H9 (cell line): ENCODE measurements around the gene TMEM163. TPM values are rescaled to one million over a fixed set of nuclear protein-coding genes. Genes with fewer than 3 reads are reported as not detected.

ENCODE experiments used
- DNase-seq: peaks from one replicate; pipeline ENCODE4 v3.0.0-alpha.2; 2017
- H2AFZ ChIP-seq: one replicate; pipeline ENCODE4 v1.6.1; 2013; ENCODE audit warnings: mild to moderate bottlenecking, low read length, control low read depth, moderate library complexity
- H2AK5ac ChIP-seq: 2 replicates; pipeline ENCODE4 v1.6.1; 2013; ENCODE audit warnings: low read length, control low read depth, mixed read lengths; ENCODE audit not compliant: insufficient read length
- H2BK120ac ChIP-seq: one replicate; pipeline ENCODE4 v1.6.1; 2013; ENCODE audit warnings: low read depth, mild to moderate bottlenecking, low read length, control low read depth, inconsistent platforms; ENCODE audit not compliant: poor library complexity, severe bottlenecking
- H2BK12ac ChIP-seq: 2 replicates; pipeline ENCODE4 v1.6.1; 2013; ENCODE audit warnings: low read length, control low read depth, mixed read lengths, low read depth; ENCODE audit not compliant: insufficient read length
- H2BK15ac ChIP-seq: 2 replicates; pipeline ENCODE4 v1.6.1; 2013; ENCODE audit warnings: low read depth, low read length, control low read depth
- H2BK20ac ChIP-seq: one replicate; pipeline ENCODE4 v1.6.1; 2013; ENCODE audit warnings: low read depth, mild to moderate bottlenecking, low read length, control low read depth, inconsistent platforms; ENCODE audit not compliant: poor library complexity, severe bottlenecking
- H2BK5ac ChIP-seq: 2 replicates; pipeline ENCODE4 v1.6.1; 2013; ENCODE audit warnings: low read length, control low read depth, mixed read lengths; ENCODE audit not compliant: insufficient read length
- H3K14ac ChIP-seq: 2 replicates; pipeline ENCODE4 v1.6.1; 2013; ENCODE audit warnings: low read length, control low read depth; ENCODE audit not compliant: insufficient read depth
- H3K18ac ChIP-seq: 2 replicates; pipeline ENCODE4 v1.6.1; 2013; ENCODE audit warnings: low read depth, mild to moderate bottlenecking, mixed read lengths, low read length, control low read depth; ENCODE audit not compliant: insufficient read length
- H3K23ac ChIP-seq: 2 replicates; pipeline ENCODE4 v1.6.1; 2013; ENCODE audit warnings: low read length, control low read depth, mixed read lengths, low read depth; ENCODE audit not compliant: insufficient read length
- H3K23me2 ChIP-seq: 2 replicates; pipeline ENCODE4 v1.6.1; 2013; ENCODE audit warnings: low read depth, mild to moderate bottlenecking, mixed read lengths, low read length, control low read depth; ENCODE audit not compliant: insufficient read length, poor library complexity, severe bottlenecking
- H3K27ac ChIP-seq: 2 replicates; pipeline ENCODE4 v1.5.1; 2013; ENCODE audit warnings: low read length, control low read depth, mixed read lengths, low read depth; ENCODE audit not compliant: insufficient read length
- H3K27me3 ChIP-seq: 2 replicates; pipeline ENCODE4 v1.6.1; 2013; ENCODE audit warnings: low read length, control low read depth, inconsistent platforms; ENCODE audit not compliant: insufficient read depth
- H3K4ac ChIP-seq: 2 replicates; pipeline ENCODE4 v1.6.1; 2013; ENCODE audit warnings: low read depth, mild to moderate bottlenecking, control low read depth, inconsistent platforms, low read length, moderate library complexity
- H3K4me1 ChIP-seq: 2 replicates; pipeline ENCODE4 v1.6.1; 2013; ENCODE audit warnings: low read length, control low read depth, inconsistent platforms; ENCODE audit not compliant: insufficient read depth
- H3K4me2 ChIP-seq: 2 replicates; pipeline ENCODE4 v1.6.1; 2013; ENCODE audit warnings: low read length, control low read depth, mixed read lengths; ENCODE audit not compliant: insufficient read length, insufficient read depth
- H3K56ac ChIP-seq: 2 replicates; pipeline ENCODE4 v1.6.1; 2013; ENCODE audit warnings: low read depth, mild to moderate bottlenecking, mixed read lengths, low read length, control low read depth; ENCODE audit not compliant: insufficient read length
- H3K79me1 ChIP-seq: 2 replicates; pipeline ENCODE4 v1.6.1; 2013; ENCODE audit warnings: low read depth, mild to moderate bottlenecking, moderate library complexity, low read length, control low read depth, inconsistent platforms; ENCODE audit not compliant: insufficient read depth, poor library complexity, severe bottlenecking
- H3K79me2 ChIP-seq: 2 replicates; pipeline ENCODE4 v1.6.1; 2013; ENCODE audit warnings: low read length, control low read depth, inconsistent platforms; ENCODE audit not compliant: insufficient read depth
- H3K9ac ChIP-seq: 2 replicates; pipeline ENCODE4 v1.6.1; 2013; ENCODE audit warnings: low read length, control low read depth, mixed read lengths; ENCODE audit not compliant: insufficient read length; ENCODE audit errors: extremely low read depth
- H3K9me3 ChIP-seq: one replicate; pipeline ENCODE4 v1.6.1; 2013; ENCODE audit warnings: low read depth, low read length, inconsistent platforms; ENCODE audit not compliant: control insufficient read depth
- H3T11ph ChIP-seq: one replicate; pipeline ENCODE4 v1.6.1; 2013; ENCODE audit warnings: mild to moderate bottlenecking, low read length, control low read depth, inconsistent platforms
- H4K20me1 ChIP-seq: one replicate; pipeline ENCODE4 v1.6.1; 2013; ENCODE audit not compliant: control insufficient read depth, insufficient read length, insufficient read depth
- H4K5ac ChIP-seq: 2 replicates; pipeline ENCODE4 v1.6.1; 2013; ENCODE audit warnings: low read depth, mild to moderate bottlenecking, mixed read lengths, low read length, control low read depth; ENCODE audit not compliant: insufficient read length
- H4K8ac ChIP-seq: replicated peaks from 2 replicates; pipeline ENCODE4 v1.6.1; 2013; ENCODE audit warnings: low read length, control low read depth, mixed read lengths, low read depth; ENCODE audit not compliant: insufficient read length
- H4K91ac ChIP-seq: 2 replicates; pipeline ENCODE4 v1.6.1; 2013; ENCODE audit warnings: low read depth, mild to moderate bottlenecking, moderate library complexity, mixed read lengths, low read length, control low read depth; ENCODE audit not compliant: insufficient read length
- H3K27ac Mint-ChIP-seq, 3 experiments: 2 replicates in 2 of 3; 3 replicates in 1 of 3; pipeline ENCODE4 v1.8.0; 2020 to 2021; ENCODE audit warnings: mixed read lengths in 3 of 3, mild to moderate bottlenecking in 1 of 3, moderate library complexity in 1 of 3
- H3K27me3 Mint-ChIP-seq: 2 replicates; pipeline ENCODE4 v1.8.0; 2021; ENCODE audit warnings: low read depth, mild to moderate bottlenecking, moderate library complexity, mixed read lengths
- H3K36me3 Mint-ChIP-seq, 3 experiments: 2 replicates in 2 of 3; 3 replicates in 1 of 3; pipeline ENCODE4 v1.8.0; 2020 to 2021; ENCODE audit warnings: low read depth in 3 of 3, mixed read lengths in 3 of 3; ENCODE audit not compliant: insufficient read depth in 1 of 3
- H3K4me1 Mint-ChIP-seq, 2 experiments: 2 replicates each; pipeline ENCODE4 v1.8.0; 2020; ENCODE audit warnings: mixed read lengths in 2 of 2
- H3K4me3 Mint-ChIP-seq, 2 experiments: 2 replicates in 1 of 2; 3 replicates in 1 of 2; pipeline ENCODE4 v1.8.0; 2020 to 2021; ENCODE audit warnings: mild to moderate bottlenecking in 2 of 2, mixed read lengths in 2 of 2, moderate library complexity in 1 of 2
- H3K9me3 Mint-ChIP-seq, 2 experiments: 2 replicates in 1 of 2; 3 replicates in 1 of 2; pipeline ENCODE4 v1.8.0; 2020; ENCODE audit warnings: mild to moderate bottlenecking in 2 of 2, mixed read lengths in 2 of 2, moderate library complexity in 1 of 2
- CTCF ChIP-seq: fragments of 200-600 bp; sonication (generic); conservative IDR thresholded peaks from 3 replicates; pipeline ENCODE4 v1.8.0; 2021; ENCODE audit warnings: antibody characterized with exemption, mild to moderate bottlenecking
- WGBS: extraction: QIAGEN DNeasy Blood & Tissue Kit; methylation state at CpG from one replicate; pipeline ENCODE4 v1.1.7; 2013; ENCODE audit warnings: missing lambda C conversion rate, low lambda C conversion rate, mixed read lengths; ENCODE audit not compliant: insufficient read length; ENCODE audit errors: extremely low coverage; 5-methylcytosine and 5-hydroxymethylcytosine counted together
- total RNA-seq: library from RNA; stranded (reverse); gene quantifications from 2 replicates; pipeline ENCODE4 v1.2.1, GENCODE V29; 2021

Gene TMEM163
- total RNA-seq, 1 experiment from 2014 or later: 0.39 TPM

- Histone ChIP-seq H3K9ac (no peak overlapping the region), H3K79me1 (no peaks in the 10 kb centered on the region), H2BK5ac (no peak overlapping the region), H4K8ac (no peak overlapping the region), H3K14ac (no peak overlapping the region), H3K23me2 (no peaks in the 10 kb centered on the region), H2BK20ac (no peak overlapping the region), H3K4me1 (no peaks in the 10 kb centered on the region), H2AK5ac (no peak overlapping the region), H2AFZ (no peak overlapping the region), H4K91ac (no peak overlapping the region), H3K27me3 (no peaks in the 10 kb centered on the region), H2BK120ac (no peak overlapping the region), H3K18ac (no peak overlapping the region), H4K5ac (no peak overlapping the region), H3K27ac (no peak overlapping the region), H2BK15ac (no peak overlapping the region), H3K4ac (no peak overlapping the region), H3K9me3 (no peaks in the 10 kb centered on the region), H3K4me2 (no peak overlapping the region), H4K20me1 (no peaks in the 10 kb centered on the region), H3T11ph (no peak overlapping the region), H2BK12ac (no peak overlapping the region), H3K23ac (no peak overlapping the region), H3K56ac (no peak overlapping the region), H3K79me2 (no peaks in the 10 kb centered on the region)
- H3K36me3 Mint-ChIP-seq: no peaks in the 10 kb centered on the region
- H3K27me3 Mint-ChIP-seq: no peaks in the 10 kb centered on the region
- no CpG with 5 or more reads among the region's 5 CpGs for WGBS
- no peak for DNase-seq
- H3K4me1 Mint-ChIP-seq: no peaks in the 10 kb centered on the region
- H3K27ac Mint-ChIP-seq: no peak overlapping the region
- H3K9me3 Mint-ChIP-seq: no peaks in the 10 kb centered on the region
- no peak for TF ChIP-seq CTCF
- H3K4me3 Mint-ChIP-seq: no peak overlapping the region
Measured at GRCh38 chr2:134648586-134648985, 70.2 kb downstream of the TMEM163 start.
